Hypothalamus (tissue), 51 donors: ENCODE measurements around the gene JAZF1.
"Not testable (repeated sequence)": the region's sequence is repeated elsewhere in the genome, so short reads cannot be mapped to it uniquely, and the experiment has no call there.

Source experiments
- DNase-seq, 51 donors: peaks; one replicate each; lab custom pipeline; 2025; lab: John Stamatoyannopoulos, UW

JAZF1 gene

GRCh38 chr7:27929127-27929526 lies 251.5 kb downstream of the JAZF1 start:
- no peak for DNase-seq

GRCh38 chr7:27928001-27928400 lies 252.6 kb downstream of the JAZF1 start:
- no peak for DNase-seq

- DNase-seq = no peak
Measured at GRCh38 chr7:27925573-27926201, 254.9 kb downstream of the JAZF1 start.

- DNase-seq = no peak
Measured at GRCh38 chr7:27923642-27923980, 257.0 kb downstream of the JAZF1 start.

GRCh38 chr7:27922907-27923641 lies 257.5 kb downstream of the JAZF1 start:
- DNase-seq = no peak

- DNase-seq = not testable (repeated sequence)
Measured at GRCh38 chr7:27922389-27922788, 258.2 kb downstream of the JAZF1 start.

- peak in 9 of 51 donors; percentile 11 to 76 (median 22) for DNase-seq
Measured at GRCh38 chr7:27921081-27921836, 259.3 kb downstream of the JAZF1 start.

- no peak for DNase-seq
Measured at GRCh38 chr7:27920281-27920946, 260.2 kb downstream of the JAZF1 start.

- no peak for DNase-seq
Measured at GRCh38 chr7:27918503-27918902, 262.1 kb downstream of the JAZF1 start.

GRCh38 chr7:27917774-27918314 lies 262.8 kb downstream of the JAZF1 start:
- no peak for DNase-seq

- DNase-seq = no peak
Measured at GRCh38 chr7:27917119-27917518, 263.5 kb downstream of the JAZF1 start.

- DNase-seq = no peak
Measured at GRCh38 chr7:27916372-27916771, 264.2 kb downstream of the JAZF1 start.

GRCh38 chr7:27914409-27914808 lies 266.2 kb downstream of the JAZF1 start:
- DNase-seq = no peak

- DNase-seq = no peak
Measured at GRCh38 chr7:27912751-27913150, 267.8 kb downstream of the JAZF1 start.

- DNase-seq = no peak
Measured at GRCh38 chr7:27911920-27912319, 268.7 kb downstream of the JAZF1 start.

GRCh38 chr7:27910326-27910725 lies 270.3 kb downstream of the JAZF1 start:
- peak in 4 of 51 donors; percentile 5 to 12 (median 10) for DNase-seq

GRCh38 chr7:27908534-27909165 lies 271.9 kb downstream of the JAZF1 start:
- no peak for DNase-seq

- DNase-seq = no peak
Measured at GRCh38 chr7:27906385-27907091, 274.1 kb downstream of the JAZF1 start.

GRCh38 chr7:27905951-27906350 lies 274.6 kb downstream of the JAZF1 start:
- DNase-seq = no peak
